ENCODE data around the gene JMJD7.

The JMJD7 gene

DNA sequence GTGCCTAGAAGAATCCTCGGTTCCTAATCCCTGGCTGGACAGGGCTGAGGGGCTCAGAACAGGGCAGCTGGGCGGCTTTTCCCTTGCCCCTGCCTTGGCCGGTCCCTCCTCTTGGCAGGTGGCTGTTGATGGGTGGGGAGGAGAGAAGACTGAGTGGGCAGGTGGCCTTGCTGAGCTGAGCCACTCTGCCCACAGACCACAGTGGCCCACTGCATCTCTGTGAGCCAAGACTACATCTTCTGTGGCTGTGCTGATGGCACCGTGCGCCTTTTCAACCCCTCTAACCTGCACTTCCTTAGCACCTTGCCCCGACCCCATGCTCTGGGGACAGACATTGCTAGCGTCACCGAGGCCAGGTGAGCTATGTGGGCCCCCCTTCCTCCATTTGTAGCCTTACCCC lies 14.5 kb upstream of the JMJD7 start:
- H3K4me2 ChIP-seq (ENCODE audit: low read length), result no peak overlapping the region
- no peaks in the 10 kb centered on the region for H3K79me2 ChIP-seq (ENCODE audit: control insufficient read depth, low read length)
- H3F3A ChIP-seq (ENCODE audit: control insufficient read depth, insufficient read depth), result no peaks in the 10 kb centered on the region
- H3K36me3 ChIP-seq (ENCODE audit: control insufficient read depth, low read length), result no peaks in the 10 kb centered on the region
- no peaks in the 10 kb centered on the region for H4K20me1 ChIP-seq (ENCODE audit: control insufficient read depth, insufficient read depth, low read depth, low read length)
- no peak overlapping the region for H3K27ac ChIP-seq (ENCODE audit: low read depth, low read length)
- no peak overlapping the region for H3K4me3 ChIP-seq (ENCODE audit: low read length)
- no peaks in the 10 kb centered on the region for H3K27me3 ChIP-seq (ENCODE audit: control insufficient read depth, low read length)
- H3K4me1 ChIP-seq (ENCODE audit: control insufficient read depth, low read length), result peaks cover 14% of the 10 kb centered on the region
- H3K9me3 ChIP-seq (ENCODE audit: control insufficient read depth, insufficient read depth, low read length), result no peaks in the 10 kb centered on the region
- TF ChIP-seq, protein P1, sequence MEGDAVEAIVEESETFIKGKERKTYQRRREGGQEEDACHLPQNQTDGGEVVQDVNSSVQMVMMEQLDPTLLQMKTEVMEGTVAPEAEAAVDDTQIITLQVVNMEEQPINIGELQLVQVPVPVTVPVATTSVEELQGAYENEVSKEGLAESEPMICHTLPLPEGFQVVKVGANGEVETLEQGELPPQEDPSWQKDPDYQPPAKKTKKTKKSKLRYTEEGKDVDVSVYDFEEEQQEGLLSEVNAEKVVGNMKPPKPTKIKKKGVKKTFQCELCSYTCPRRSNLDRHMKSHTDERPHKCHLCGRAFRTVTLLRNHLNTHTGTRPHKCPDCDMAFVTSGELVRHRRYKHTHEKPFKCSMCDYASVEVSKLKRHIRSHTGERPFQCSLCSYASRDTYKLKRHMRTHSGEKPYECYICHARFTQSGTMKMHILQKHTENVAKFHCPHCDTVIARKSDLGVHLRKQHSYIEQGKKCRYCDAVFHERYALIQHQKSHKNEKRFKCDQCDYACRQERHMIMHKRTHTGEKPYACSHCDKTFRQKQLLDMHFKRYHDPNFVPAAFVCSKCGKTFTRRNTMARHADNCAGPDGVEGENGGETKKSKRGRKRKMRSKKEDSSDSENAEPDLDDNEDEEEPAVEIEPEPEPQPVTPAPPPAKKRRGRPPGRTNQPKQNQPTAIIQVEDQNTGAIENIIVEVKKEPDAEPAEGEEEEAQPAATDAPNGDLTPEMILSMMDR (IDR thresholded peaks at IDR 0.05; ENCODE audit: low read depth, low read length, poor library complexity, severe bottlenecking), result no peak
- TF ChIP-seq EZH2phosphoT487 (IDR thresholded peaks at IDR 0.05; ENCODE audit: borderline replicate concordance, low read length), result no peak
- H3K9me2 ChIP-seq (replicated peaks; ENCODE audit: control insufficient read depth, low read length), result no peaks in the 10 kb centered on the region

DNA sequence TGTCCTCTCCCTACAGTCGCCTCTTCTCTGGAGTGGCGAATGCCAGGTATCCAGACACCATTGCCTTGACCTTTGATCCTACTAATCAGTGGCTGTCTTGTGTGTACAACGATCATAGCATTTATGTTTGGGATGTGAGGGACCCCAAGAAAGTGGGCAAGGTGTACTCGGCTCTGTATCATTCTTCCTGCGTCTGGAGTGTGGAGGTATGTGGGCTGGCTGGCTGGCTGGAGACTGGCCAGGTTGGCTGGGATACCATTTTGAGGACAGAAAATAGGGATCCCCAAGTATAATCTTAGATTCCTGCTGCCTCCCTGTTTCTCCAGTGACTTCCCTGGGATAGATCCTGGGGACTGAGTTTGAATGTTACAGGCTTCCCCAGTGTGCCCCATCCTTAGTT lies 13.4 kb upstream of the JMJD7 start:
- H3F3A ChIP-seq (ENCODE audit: control insufficient read depth, insufficient read depth), result no peaks in the 10 kb centered on the region
- H3K4me1 ChIP-seq (ENCODE audit: control insufficient read depth, low read length), result peaks cover 9% of the 10 kb centered on the region
- no peaks in the 10 kb centered on the region for H3K36me3 ChIP-seq (ENCODE audit: control insufficient read depth, low read length)
- H3K4me2 ChIP-seq (ENCODE audit: low read length), result no peak overlapping the region
- H3K79me2 ChIP-seq (ENCODE audit: control insufficient read depth, low read length), result no peaks in the 10 kb centered on the region
- no peaks in the 10 kb centered on the region for H3K9me3 ChIP-seq (ENCODE audit: control insufficient read depth, insufficient read depth, low read length)
- no peaks in the 10 kb centered on the region for H3K27me3 ChIP-seq (ENCODE audit: control insufficient read depth, low read length)
- H3K4me3 ChIP-seq (ENCODE audit: low read length), result no peak overlapping the region
- no peak for TF ChIP-seq EZH2phosphoT487 (IDR thresholded peaks at IDR 0.05; ENCODE audit: borderline replicate concordance, low read length)
- TF ChIP-seq, protein P1 (IDR thresholded peaks at IDR 0.05; ENCODE audit: low read depth, low read length, poor library complexity, severe bottlenecking), result no peak
- H3K9me2 ChIP-seq (replicated peaks; ENCODE audit: control insufficient read depth, low read length), result no peaks in the 10 kb centered on the region
- no peaks in the 10 kb centered on the region for H4K20me1 ChIP-seq (ENCODE audit: control insufficient read depth, insufficient read depth, low read depth, low read length)
- H3K27ac ChIP-seq (ENCODE audit: low read depth, low read length), result no peak overlapping the region

DNA sequence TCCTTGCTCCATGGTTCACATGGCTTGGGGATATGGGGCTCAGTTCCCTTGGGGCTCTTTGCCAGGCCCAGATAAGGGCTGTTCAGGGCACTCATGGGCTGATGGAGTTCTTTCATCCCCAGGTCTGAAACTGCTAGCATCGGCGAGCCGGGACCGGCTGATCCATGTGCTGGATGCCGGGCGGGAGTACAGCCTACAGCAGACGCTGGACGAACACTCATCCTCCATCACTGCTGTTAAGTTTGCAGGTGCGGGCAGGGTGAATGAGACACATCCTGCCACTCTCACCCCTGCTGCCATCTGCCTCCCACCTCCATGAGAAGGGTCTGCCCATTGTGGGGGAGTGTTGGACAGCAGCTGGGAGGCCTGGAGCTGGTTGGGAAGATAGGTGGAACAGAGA lies 11.1 kb upstream of the JMJD7 start:
- TF ChIP-seq, protein P1 (IDR thresholded peaks at IDR 0.05; ENCODE audit: low read depth, low read length, poor library complexity, severe bottlenecking), result no peak
- TF ChIP-seq EZH2phosphoT487 (IDR thresholded peaks at IDR 0.05; ENCODE audit: borderline replicate concordance, low read length), result no peak
- Histone ChIP-seq H3K4me2 (ENCODE audit: low read length) (no peak overlapping the region), H3K4me3 (ENCODE audit: low read length) (no peak overlapping the region), H3F3A (ENCODE audit: control insufficient read depth, insufficient read depth) (no peaks in the 10 kb centered on the region), H3K27me3 (ENCODE audit: control insufficient read depth, low read length) (no peaks in the 10 kb centered on the region), H3K27ac (ENCODE audit: low read depth, low read length) (no peak overlapping the region), H4K20me1 (ENCODE audit: control insufficient read depth, insufficient read depth, low read depth, low read length) (no peaks in the 10 kb centered on the region), H3K36me3 (ENCODE audit: control insufficient read depth, low read length) (no peaks in the 10 kb centered on the region), H3K9me2 (replicated peaks; ENCODE audit: control insufficient read depth, low read length) (no peaks in the 10 kb centered on the region), H3K4me1 (ENCODE audit: control insufficient read depth, low read length) (no peaks in the 10 kb centered on the region), H3K79me2 (ENCODE audit: control insufficient read depth, low read length) (no peaks in the 10 kb centered on the region), H3K9me3 (ENCODE audit: control insufficient read depth, insufficient read depth, low read length) (no peaks in the 10 kb centered on the region)

DNA sequence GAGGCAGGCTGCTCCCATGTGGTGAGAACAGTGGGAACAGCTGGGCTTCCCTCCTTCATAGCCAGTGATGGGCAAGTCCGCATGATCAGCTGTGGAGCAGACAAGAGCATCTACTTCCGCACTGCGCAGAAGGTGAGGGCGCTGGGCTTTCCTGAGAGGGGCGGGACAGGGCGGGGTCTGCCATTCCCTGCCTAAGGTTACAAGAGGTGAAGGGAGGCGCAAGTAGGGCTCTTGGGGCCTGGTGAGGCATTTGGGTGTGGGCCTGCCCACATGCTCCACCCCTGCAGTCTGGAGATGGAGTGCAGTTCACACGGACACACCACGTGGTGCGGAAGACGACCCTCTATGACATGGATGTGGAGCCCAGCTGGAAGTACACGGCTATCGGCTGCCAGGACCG lies 10.6 kb upstream of the JMJD7 start:
- H3F3A ChIP-seq (ENCODE audit: control insufficient read depth, insufficient read depth), result no peaks in the 10 kb centered on the region
- H3K9me2 ChIP-seq (replicated peaks; ENCODE audit: control insufficient read depth, low read length), result no peaks in the 10 kb centered on the region
- no peaks in the 10 kb centered on the region for H4K20me1 ChIP-seq (ENCODE audit: control insufficient read depth, insufficient read depth, low read depth, low read length)
- TF ChIP-seq, protein P1 (IDR thresholded peaks at IDR 0.05; ENCODE audit: low read depth, low read length, poor library complexity, severe bottlenecking), result no peak
- no peak for TF ChIP-seq EZH2phosphoT487 (IDR thresholded peaks at IDR 0.05; ENCODE audit: borderline replicate concordance, low read length)
- H3K27me3 ChIP-seq (ENCODE audit: control insufficient read depth, low read length), result no peaks in the 10 kb centered on the region
- H3K27ac ChIP-seq (ENCODE audit: low read depth, low read length), result no peak overlapping the region
- H3K4me3 ChIP-seq (ENCODE audit: low read length), result no peak overlapping the region
- H3K36me3 ChIP-seq (ENCODE audit: control insufficient read depth, low read length), result no peaks in the 10 kb centered on the region
- H3K4me2 ChIP-seq (ENCODE audit: low read length), result no peak overlapping the region
- H3K79me2 ChIP-seq (ENCODE audit: control insufficient read depth, low read length), result no peaks in the 10 kb centered on the region
- no peaks in the 10 kb centered on the region for H3K9me3 ChIP-seq (ENCODE audit: control insufficient read depth, insufficient read depth, low read length)
- H3K4me1 ChIP-seq (ENCODE audit: control insufficient read depth, low read length), result no peaks in the 10 kb centered on the region

All from DOHH2 (cell line).